ENCODE measurements around the gene MRPL21.

MRPL21 gene

DNA sequence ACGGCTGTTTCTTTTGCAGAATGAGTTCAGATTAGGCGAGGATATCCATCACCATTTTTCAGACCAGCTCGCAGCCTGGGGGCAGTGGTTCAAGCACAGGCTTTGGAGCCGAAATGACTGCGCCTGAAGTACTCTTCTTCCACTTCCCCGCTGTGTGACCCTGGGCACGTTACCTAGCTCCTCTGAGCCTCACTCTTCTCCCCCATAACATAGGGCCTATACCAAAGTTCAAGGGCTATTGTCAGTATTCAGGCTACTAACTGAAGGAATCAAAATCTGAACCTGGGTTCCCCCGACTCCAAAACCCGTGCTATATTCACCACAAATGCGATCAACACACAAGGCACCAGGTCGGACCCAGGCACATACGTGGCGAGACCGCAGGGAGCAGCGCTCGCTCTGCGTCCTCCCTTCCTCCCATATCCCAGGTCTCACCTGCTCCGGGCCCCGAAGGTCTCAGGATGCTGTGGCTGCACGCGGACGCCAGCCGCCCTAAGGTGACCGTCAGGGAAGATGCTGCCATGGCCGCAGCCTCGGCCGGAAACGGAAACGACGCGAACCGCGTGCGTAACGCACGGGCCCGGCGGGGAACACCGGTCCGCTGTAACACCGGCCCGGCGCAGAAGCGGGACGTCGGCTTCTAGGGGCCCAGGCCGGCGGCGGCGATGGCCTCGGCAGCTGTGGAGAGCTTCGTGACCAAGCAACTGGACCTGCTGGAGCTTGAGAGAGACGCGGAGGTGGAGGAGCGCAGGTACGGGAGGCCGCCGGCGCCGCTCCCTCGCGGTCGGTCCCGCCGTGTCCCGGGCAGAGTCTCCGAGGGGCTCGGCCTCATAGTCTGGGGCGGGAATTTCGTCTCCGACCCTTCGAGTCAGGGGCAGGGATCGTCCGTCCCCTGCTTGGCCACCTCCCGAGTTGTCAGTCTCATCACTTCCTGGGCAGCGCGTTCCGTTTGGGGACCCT, at the start of gene MRPL21, which contains the start of gene IGHMBP2:
TSS of gene MRPL21 (minus strand) at position 545 of the 960 bp plus-strand sequence. CDS start at position 523, 22 bp downstream.
TSS of gene IGHMBP2 (plus strand) at position 604 of the 960 bp plus-strand sequence. CDS start at position 666, 62 bp downstream.
- peak; percentile 78 for DNase-seq (ENCODE audit: low read depth)

DNA sequence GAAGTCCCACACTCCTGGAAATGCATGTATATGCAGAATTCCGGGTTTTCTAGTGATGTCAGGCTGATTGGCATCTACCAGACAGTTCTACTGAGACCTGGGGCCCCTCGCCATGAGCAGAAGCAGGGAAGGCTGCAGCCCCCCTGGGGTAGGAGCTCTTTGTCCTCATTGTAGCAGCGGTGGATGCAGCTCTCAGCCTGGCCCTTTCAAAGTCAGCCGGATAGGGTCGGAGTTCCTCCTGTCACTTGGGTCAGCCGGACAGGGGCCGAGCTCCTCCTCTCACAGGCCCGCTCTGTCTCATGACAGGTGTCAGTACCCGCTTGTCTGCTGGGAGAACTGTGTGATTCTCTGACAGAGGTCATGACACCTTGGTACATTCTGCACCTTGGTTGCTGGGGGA, 47.1 kb upstream of the MRPL21 start:
- no peak for DNase-seq (ENCODE audit: low read depth)

DNA sequence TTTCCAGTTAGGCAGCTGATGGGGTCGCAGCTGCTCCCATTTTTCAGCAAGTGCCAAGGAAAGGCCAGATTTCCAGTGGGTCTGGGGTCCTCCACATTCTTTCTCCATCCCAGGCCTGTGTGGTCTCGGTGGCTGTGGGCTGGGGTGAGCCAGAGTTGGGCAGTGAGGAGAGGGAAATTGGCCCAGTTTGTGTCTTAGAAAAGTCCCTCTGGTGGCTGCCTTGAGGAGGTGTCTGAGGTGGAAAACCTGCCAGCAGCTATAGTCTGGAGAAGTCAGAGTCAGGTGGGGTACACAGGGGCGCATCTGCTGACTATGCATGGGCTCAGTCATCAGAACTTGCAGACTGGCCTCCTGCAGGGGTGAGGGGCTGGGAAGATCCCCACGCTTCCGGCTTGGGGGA, 46.6 kb upstream of the MRPL21 start:
- no peak for DNase-seq (ENCODE audit: low read depth)

DNA sequence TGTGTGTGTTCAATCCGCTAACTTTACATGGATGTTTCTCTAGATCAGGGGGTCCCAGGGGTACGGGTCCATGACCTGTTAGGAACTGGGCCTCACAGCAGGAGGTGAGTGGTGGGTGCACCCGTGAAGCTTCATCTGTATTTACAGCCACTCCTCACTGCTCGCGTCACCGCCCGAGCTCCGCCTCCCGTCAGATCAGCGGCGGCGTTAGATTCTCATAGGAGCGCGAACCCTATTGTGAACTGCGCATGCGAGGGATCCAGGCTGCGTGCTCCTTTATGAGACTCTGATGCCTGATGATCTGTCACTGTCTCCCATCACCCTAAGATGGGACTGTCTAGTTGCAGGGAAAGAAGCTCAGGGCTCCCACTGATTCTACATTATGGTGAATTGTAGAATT, 45.3 kb upstream of the MRPL21 start:
- no peak for DNase-seq (ENCODE audit: low read depth)

DNA sequence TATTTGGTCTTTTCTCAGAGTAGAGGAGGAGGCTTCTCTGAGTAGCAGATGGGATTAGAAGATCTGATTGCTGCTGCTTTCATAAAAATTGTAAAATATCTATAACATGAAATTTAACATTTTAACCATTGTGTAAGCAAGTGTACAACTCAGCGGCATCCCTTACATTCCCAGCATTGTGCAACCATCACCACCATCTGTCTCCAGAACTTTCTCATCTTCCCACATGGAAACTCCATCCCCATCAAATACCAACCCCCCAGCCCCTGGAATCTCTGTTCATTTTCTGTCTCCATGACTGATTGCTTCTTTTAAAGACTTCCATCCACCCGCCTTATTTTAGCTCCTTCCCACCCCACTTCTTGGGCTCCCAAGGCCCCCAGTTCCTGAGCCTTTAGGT, 44.9 kb upstream of the MRPL21 start:
- DNase-seq (ENCODE audit: low read depth): no peak

DNA sequence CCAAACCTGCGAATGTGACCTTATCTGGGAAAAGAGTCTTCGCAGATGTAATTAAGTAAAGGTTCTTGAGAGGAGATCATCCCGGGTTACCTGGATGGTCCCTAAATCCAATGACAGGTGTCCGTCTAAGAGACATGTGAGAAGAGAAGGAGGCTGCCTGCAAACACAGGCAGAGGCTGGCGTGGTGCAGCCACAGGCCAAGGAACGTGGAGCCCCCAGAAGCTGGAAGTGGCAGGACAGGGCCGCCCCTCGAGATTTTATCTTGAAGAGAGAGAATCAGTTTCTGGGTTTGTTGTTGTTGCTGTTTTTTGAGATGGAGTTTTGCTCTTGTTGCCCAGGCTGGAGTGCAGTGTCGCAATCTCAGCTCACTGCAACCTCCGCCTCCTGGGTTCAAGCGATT, 43.5 kb upstream of the MRPL21 start:
- DNase-seq (ENCODE audit: low read depth): no peak

DNA sequence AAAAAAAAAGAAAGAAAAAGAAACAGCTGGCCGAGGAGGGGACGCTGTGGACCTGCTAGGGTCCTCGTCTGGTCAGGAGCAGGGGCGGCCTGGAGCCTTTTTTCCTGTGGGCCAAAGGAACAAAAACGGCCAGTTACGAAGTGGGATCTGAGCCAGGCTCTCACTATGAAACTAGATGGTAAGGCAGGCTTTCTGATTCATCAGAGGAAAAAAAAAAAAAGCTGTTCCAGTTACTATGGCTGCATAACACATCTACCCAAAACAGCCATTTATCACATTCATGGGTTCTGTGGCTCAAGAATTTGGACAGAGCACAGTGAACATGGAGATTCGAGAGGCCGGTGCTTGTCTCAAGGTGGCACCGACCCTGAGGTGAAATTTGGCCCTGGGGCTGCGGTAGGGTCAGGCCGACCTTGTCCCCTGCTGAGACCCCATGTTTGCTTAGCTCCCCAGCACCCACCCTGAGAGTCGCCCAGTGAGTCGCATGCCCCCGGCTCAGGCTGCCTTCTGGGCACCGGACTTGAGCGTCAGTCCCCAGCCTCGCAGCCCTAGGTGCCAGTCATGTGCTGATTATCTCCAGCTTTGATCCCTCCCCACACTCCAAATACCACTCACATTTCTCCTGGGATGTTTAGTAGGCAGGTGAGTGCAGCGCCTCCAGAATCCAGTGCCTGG, 42.9 kb upstream of the MRPL21 start:
- no peak for DNase-seq (ENCODE audit: low read depth)

DNA sequence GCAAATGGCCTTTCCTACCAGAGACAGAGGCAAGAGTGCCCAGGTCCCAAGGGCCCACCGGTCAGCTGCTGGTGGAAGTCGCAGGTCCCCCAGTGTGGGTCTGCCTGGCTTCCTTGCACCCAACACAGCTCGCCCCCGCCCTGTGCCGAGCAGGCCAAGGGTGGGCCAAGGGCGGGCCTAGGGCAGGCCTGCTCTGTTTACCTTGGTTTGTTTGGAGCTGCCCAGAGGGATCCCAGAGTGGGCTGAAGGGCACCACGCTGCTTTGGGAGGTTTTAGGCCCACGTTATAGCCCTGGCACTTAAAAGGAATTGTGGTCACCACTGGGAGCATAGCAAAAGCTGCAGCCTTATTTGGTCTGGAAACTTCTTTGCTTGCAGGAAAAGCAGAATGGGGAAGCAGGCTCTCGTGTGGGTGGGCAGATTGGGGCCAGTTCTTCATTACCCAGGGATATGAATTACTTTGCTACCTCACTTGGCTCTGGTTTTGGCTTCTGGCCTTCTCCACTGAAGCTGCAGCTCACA, 39.2 kb upstream of the MRPL21 start:
- DNase-seq (ENCODE audit: low read depth): no peak

DNA sequence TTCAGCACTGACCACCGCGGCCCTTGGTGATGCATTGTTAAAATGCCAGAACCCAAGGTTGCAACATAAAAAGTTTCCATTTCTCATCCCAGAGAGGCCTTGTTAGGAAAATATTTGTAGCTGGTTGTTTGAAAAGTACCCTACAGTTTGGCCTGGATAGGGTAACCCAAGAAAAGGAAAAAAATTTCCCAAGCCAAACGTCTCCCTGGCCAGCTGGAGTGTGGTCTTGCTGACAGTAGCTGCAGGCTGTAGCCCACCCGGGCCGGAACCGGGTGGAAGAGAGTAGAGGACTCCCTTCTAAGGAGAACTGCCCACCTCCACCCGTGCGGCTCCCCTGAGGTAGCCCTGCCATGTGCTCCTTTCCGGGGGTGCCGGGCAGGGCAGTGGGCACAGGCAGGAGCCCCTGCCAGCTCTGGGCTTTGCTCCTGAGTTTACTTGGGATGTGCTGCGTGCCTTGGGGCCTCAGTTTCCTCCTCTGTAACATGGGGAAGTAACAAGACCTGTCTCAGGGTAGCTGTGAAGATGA, 38.5 kb upstream of the MRPL21 start:
- DNase-seq (ENCODE audit: low read depth): no peak

DNA sequence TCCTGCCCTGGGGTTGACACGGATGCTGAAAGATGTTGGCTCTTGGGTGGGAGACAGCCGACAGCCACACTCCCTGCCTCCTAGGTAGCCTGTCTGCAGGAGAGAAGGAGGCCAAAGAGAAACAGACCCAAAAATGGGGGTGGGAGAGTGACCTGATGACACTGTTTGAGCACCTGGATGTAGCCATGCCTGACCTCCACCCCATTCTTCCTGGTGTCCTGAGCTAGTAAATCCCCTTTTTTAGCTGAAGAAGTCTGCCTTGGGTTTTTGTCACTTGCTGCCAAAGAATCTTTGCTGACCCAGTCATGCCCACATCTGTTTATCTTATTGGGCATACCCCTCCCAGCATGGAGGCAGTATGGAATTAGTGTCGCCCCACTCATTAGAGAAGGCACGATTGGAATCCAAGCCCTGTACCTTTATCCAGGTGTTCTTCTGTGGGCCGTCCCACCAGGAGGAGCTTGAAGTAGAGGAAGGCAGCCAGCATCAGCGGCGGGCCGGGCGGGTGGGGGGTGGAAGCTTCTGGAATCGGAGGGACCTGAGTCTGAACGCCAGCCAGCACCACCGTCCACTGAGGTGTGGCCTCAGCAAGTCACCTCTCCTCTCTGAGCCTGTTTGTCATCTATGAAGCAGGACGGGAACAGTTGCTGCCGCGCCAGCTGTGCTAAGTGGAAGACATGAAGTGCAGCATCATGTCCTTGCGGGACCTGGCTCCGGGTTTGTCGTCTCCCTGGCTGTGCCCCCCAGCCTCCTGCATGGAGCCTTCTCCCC, 37.9 kb upstream of the MRPL21 start:
- DNase-seq (ENCODE audit: low read depth): no peak

DNA sequence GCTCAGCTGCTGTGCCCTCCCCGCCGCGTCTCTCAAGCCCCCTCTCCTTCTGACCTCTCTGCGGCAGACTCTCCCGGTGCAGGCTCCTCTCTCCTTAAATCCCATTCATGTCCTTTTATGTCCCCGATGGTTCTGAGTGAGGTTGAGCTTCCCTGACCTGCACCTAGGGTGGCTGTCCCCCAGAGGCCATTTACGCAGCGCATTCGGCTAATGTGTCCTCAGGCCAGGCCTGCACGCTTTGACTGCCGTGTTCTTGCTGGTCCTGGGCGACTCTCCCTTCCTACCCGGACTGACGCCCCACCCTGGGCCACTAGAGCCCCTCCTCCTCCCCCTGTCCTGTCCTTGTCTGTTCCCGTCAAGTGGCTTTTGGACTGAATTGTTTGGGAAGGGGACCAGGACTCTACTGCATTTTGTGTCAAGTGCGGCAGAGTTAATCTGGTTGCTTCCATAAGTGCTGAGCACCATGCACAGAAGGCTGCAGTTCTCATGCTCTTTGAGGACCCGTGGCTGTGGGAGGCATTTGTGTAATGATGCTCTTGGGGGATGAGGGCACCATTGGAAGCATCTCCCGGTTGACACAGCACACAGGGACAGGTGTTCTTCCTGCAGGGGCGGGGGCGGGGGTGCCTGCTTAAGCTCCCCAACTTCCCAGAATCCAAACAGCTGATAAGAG, 37.2 kb upstream of the MRPL21 start:
- no peak for DNase-seq (ENCODE audit: low read depth)

DNA sequence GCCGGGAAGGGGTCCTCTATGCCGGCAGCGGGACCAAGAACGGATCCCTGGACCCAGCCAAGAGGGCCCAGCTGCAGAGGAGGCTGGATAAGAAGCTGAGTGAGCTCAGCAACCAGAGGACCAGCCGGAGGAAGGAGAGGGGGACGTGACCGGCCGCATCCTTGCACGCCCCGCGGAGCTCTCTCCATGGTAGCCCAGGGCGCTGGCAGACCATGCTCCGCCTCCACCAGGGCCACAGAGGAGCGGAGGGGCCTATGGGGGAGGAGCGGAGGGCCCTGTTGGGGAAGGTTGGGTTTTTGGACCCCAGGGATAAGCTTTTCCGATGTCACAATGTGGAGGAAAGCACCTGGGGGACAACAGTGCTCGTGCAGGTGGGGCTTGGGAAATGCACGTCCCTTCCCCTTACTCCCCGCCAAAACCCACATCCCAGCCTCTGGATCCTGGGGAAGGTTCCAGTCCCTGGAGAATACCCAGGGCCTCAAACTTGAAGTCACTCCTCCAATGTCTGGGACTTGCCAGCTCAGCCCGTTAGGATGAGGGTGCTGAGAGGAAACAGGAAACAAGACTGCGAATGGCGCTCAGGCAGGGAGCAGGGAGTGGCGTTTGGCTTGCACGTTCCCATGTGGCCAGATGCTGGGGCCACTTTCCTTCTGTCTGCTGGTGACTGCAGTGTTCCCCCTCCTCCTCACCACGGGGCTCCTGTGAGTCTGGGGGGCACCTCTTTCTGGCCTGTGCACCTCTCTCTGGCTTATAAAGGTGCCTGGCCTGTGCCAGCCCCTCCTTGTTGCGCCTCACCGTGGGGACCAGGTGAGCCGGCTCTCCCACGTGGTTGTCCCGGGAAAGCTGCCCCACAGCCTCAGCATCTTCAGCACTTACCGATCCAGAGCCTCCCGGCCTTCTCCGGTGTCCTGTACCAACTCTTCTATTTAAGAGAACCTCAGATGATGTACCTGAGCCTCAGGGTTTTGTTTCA, 36.2 kb upstream of the MRPL21 start:
- no peak for DNase-seq (ENCODE audit: low read depth)

DNA sequence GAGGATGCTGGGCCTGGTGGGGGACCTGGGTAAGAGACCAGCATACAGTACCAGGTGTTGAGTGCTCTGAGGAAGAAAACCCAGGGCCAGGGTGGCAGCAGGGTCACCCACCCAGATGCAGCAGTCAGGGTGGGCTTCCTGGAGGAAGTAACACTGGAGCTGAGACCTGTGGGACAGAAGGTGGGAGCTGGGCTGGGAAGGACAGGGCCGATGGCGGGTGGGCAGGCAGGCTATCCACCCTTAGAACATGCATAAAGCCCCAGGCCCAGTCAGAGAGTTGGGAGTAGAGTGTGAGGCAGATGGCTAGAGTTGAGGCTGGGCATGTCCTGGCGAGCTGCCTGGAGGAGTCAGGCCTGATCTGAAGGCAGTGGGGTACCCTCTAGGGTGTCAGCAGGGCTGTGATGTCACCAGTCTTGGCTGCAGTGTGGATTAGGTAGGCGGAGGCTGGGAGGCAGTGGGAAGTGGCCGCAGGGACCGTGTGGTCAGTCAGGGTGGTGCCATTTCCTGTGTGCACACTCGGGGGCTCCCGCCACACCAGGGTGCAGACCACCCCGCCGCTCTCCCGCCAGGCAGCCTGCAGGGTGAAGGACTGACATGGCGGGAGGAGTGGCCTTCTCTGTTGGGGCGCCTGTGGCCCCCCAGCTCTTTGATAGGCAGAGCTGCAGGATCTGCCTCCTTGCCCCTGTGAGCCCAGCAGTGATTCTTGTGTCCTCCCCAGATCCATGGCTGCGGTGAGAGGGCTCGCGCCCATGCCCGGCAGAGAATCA, 35.4 kb upstream of the MRPL21 start:
- no peak for DNase-seq (ENCODE audit: low read depth)

DNA sequence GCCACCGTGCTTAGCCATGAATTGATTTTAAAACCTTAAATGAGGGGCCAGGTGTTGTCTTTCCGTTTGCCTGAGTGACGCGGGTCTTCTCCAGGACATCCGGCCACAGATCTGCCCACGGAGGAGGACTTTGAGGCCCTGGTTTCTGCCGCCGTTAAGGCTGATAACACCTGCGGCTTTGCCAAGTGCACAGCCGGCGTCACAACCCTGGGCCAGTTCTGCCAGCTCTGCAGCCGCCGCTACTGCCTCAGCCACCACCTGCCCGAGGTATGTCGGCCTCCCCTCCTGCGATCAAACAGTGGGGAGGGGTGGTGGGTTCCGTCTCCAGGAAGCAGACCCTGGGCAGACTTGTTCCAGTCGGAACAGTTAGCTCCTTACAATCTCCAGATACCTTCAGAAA, 34.5 kb upstream of the MRPL21 start:
- no peak for DNase-seq (ENCODE audit: low read depth)

DNA sequence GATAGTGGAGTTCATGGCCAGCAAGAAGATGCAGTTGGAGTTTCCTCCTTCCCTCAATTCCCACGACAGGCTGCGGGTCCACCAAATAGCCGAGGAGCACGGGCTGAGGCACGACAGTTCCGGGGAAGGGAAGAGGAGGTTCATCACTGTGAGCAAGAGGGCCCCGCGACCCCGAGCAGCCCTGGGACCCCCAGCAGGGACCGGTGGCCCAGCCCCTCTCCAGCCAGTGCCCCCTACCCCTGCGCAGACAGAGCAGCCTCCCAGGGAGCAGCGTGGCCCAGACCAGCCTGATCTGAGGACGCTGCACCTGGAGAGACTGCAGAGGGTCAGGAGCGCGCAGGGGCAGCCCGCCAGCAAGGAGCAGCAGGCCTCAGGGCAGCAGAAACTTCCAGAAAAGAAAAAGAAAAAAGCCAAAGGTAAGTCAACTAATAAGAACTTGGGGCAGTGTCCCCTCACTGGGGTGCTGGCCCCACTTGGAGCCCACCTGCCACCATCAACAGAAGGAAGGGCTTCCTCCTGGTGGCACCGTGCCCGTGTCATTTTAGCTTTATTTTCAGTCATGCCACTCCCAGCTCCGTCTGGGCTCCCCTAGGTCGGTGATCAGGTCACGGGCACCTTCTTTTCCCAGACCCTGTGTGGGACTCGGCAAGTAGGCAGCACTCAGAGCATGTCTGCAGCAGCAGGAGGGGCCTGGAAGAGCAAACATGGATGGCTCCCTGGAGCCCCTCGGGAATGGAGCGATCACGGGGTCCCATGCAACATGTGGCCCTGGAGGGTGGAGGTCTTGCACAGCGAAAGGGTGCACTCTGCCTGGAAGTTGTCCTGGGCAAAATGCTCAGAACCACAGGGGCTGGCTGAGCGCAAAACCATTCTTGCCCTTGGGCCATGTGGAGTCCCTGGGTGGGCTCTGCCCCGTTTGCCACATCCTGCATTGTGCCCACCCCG, 33.3 kb upstream of the MRPL21 start:
- no peak for DNase-seq (ENCODE audit: low read depth)

DNA sequence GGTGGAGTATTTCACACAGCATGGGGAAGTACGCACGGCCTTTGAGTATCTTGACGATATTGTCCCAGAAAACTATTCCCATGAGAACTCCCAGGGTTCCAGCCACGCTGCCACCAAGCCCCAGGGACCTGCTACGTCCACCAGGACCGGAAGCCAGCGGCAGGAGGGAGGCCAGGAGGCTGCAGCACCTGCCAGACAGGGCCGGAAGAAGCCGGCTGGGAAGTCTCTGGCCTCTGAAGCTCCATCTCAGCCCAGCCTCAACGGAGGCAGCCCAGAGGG, 32.7 kb upstream of the MRPL21 start:
- DNase-seq (ENCODE audit: low read depth): no peak

DNA sequence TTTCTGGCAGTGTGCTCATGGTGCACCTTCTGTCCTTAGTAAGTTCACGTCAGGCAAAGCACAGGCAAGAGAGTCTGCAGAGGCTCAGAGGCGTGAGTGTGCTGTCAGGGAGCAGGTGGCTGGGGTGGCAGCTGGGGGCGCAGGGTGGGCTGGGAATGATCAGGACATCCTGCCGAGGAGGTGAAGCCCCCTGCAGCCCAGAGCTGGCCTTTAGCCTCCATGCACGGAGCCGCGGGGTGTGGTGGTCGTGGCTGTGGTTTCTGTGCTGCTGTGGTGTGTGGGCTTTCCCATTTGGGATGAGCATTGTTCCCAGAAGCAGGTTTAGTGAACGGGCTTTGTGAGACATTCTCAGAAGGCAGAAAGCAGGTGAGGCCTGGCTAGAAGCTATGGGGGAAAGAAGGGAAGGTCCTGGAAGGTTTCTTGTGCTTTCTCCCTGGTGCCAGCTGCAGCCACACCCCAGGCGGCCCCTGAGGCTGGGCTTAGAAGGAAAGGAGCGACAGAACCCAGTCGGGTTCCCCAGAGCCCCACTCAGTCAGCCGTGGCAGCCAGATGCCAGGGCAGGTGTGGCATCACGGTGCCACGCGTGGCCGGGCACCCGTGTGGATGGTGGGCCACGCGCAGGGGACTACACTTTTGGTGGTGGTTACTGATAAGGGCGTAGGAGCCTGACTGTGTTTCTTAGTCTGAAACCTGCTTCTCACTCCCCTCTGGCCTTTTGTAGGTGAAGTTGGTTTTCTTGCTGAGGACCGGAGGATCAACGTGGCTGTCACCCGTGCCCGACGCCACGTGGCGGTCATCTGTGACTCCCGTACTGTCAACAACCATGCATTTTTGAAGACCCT, 32.1 kb upstream of the MRPL21 start:
- DNase-seq (ENCODE audit: low read depth): no peak

DNA sequence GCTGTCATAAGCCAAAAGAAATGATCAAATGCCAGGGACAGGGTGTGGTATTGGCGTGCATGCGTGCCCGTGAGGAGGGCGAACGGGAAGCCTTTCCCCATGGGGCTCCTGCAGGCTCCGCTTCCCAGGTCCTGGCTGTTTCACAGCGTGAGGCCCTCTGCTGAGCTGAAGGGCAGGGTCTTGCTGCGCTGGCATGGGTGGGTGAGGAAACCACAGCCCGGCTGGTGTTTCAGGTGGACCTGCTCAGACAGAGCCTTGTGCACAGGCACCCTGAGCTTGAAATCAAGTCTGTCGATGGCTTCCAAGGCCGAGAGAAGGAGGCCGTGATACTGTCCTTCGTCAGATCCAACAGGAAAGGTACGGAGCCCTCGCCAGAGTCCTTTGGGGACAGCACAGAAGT, 31.4 kb upstream of the MRPL21 start:
- DNase-seq (ENCODE audit: low read depth): no peak
